GM18505 (cell line): ENCODE measurements around the gene CACNA2D3.

ENCODE experiments used
- ATAC-seq: cut with Tn5 transposase; IDR thresholded peaks from one replicate; pipeline ENCODE4 v1.9.1; 2021; ENCODE audit not compliant: unreplicated experiment
- POLR2A ChIP-seq: IDR thresholded peaks from 4 replicates; pipeline ENCODE4 v1.6.1; 2011; ENCODE audit warnings: borderline replicate concordance; ENCODE audit not compliant: insufficient read depth, insufficient read length; ENCODE audit errors: extremely low read depth

Gene CACNA2D3

GRCh38 chr3:54261141-54261540, 138.8 kb downstream of the CACNA2D3 start:
- TF ChIP-seq POLR2A, result no peak
- no peak for ATAC-seq

- TF ChIP-seq POLR2A, result no peak
- ATAC-seq, result no peak
Measured at GRCh38 chr3:54262541-54262940, 140.2 kb downstream of the CACNA2D3 start.

GRCh38 chr3:54262946-54263345, 140.6 kb downstream of the CACNA2D3 start:
- no peak for ATAC-seq
- no peak for TF ChIP-seq POLR2A

- no peak for ATAC-seq
- no peak for TF ChIP-seq POLR2A
Measured at GRCh38 chr3:54264050-54264449, 141.7 kb downstream of the CACNA2D3 start.

- TF ChIP-seq POLR2A, result no peak
- no peak for ATAC-seq
Measured at GRCh38 chr3:54270816-54271526, 148.6 kb downstream of the CACNA2D3 start.

- TF ChIP-seq POLR2A, result no peak
Measured at GRCh38 chr3:54273791-54274190, 151.4 kb downstream of the CACNA2D3 start.

GRCh38 chr3:54274607-54275006, 152.3 kb downstream of the CACNA2D3 start:
- TF ChIP-seq POLR2A, result no peak
- no peak for ATAC-seq

More at GRCh38 chr3:54273791-54274190, 151.4 kb downstream of the CACNA2D3 start:
- no peak for ATAC-seq

- ATAC-seq, result no peak
- no peak for TF ChIP-seq POLR2A
Measured at GRCh38 chr3:54279005-54279583, 156.7 kb downstream of the CACNA2D3 start.

- no peak for TF ChIP-seq POLR2A
- ATAC-seq, result no peak
Measured at GRCh38 chr3:54283470-54283869, 161.1 kb downstream of the CACNA2D3 start.

GRCh38 chr3:54294214-54294613, 171.9 kb downstream of the CACNA2D3 start:
- ATAC-seq, result no peak
- TF ChIP-seq POLR2A, result no peak

- no peak for TF ChIP-seq POLR2A
- ATAC-seq, result no peak
Measured at GRCh38 chr3:54296531-54296930, 174.2 kb downstream of the CACNA2D3 start.

- TF ChIP-seq POLR2A, result no peak
- ATAC-seq, result no peak
Measured at GRCh38 chr3:54299169-54299935, 177.0 kb downstream of the CACNA2D3 start.

- TF ChIP-seq POLR2A, result no peak
- ATAC-seq, result no peak
Measured at GRCh38 chr3:54303517-54304375, 181.4 kb downstream of the CACNA2D3 start.
